HepG2 (cell line): ENCODE data around the gene UQCR10. TPM values are rescaled to one million over a fixed set of nuclear protein-coding genes. Genes with fewer than 3 reads are reported as not detected.

Experiments
- BHLHE40 ChIP-seq: IDR thresholded peaks from 2 replicates; pipeline ENCODE4 v1.6.1; 2011; ENCODE audit warnings: low read length, improper control_type of control experiment
- BRF2 ChIP-seq: sonication (generic); formaldehyde crosslinking; IDR thresholded peaks from 2 replicates; pipeline ENCODE4 v1.8.1; 2022; ENCODE audit warnings: mild to moderate bottlenecking, missing genetic modification reagents
- CBX1 ChIP-seq: IDR thresholded peaks from one replicate; pipeline ENCODE4 v1.6.1; 2016; ENCODE audit warnings: antibody characterized with exemption, low read depth
- DRAP1 ChIP-seq: IDR thresholded peaks from 2 replicates; pipeline ENCODE4 v1.6.1; 2016; ENCODE audit warnings: missing genetic modification reagents, missing compliant biosample characterization
- MTA3 ChIP-seq: sonication (generic); formaldehyde crosslinking; IDR thresholded peaks from 2 replicates; pipeline ENCODE4 v1.4.0; 2020; ENCODE audit warnings: missing genetic modification reagents
- NR2C2 ChIP-seq: sonication (generic); formaldehyde crosslinking; IDR thresholded peaks from 2 replicates; pipeline ENCODE4 v1.4.0; 2020; ENCODE audit warnings: missing genetic modification reagents, mild to moderate bottlenecking, moderate library complexity, borderline replicate concordance
- SMAD1 ChIP-seq: sonication (generic); formaldehyde crosslinking; IDR thresholded peaks from 2 replicates; pipeline ENCODE4 v1.4.0; 2020; ENCODE audit warnings: missing genetic modification reagents, low read depth, mild to moderate bottlenecking, borderline replicate concordance
- SMARCC2 ChIP-seq: fragments of 450-650 bp; IDR thresholded peaks from 2 replicates; pipeline ENCODE4 v1.6.1; 2017; ENCODE audit warnings: antibody characterized with exemption, mild to moderate bottlenecking
- SNAPC5 ChIP-seq: sonication (generic); formaldehyde crosslinking; IDR thresholded peaks from 2 replicates; pipeline ENCODE4 v1.8.1; 2023; ENCODE audit warnings: mild to moderate bottlenecking, missing genetic modification reagents, borderline replicate concordance
- STAT6 ChIP-seq: sonication (generic); formaldehyde crosslinking; IDR thresholded peaks from 2 replicates; pipeline ENCODE4 v1.4.0; 2020; ENCODE audit warnings: missing genetic modification reagents, mild to moderate bottlenecking, borderline replicate concordance
- TAF15 ChIP-seq: fragments of 200-400 bp; formaldehyde crosslinking; IDR thresholded peaks from one replicate; pipeline ENCODE4 v1.6.1; 2018; ENCODE audit warnings: mild to moderate bottlenecking, low read depth, low read length; ENCODE audit not compliant: poor library complexity, severe bottlenecking
- TFDP2 ChIP-seq: sonication (generic); formaldehyde crosslinking; IDR thresholded peaks from 2 replicates; pipeline ENCODE4 v1.4.0; 2020; ENCODE audit warnings: missing genetic modification reagents
- TMF1 ChIP-seq: sonication (generic); formaldehyde crosslinking; IDR thresholded peaks from 2 replicates; pipeline ENCODE4 v1.8.1; 2022; ENCODE audit warnings: low read depth, missing genetic modification reagents
- TSC22D2 ChIP-seq: sonication (generic); formaldehyde crosslinking; IDR thresholded peaks from 2 replicates; pipeline ENCODE4 v1.5.1; 2020; ENCODE audit warnings: missing genetic modification reagents, mild to moderate bottlenecking, borderline replicate concordance
- ZBTB21 ChIP-seq: sonication (generic); formaldehyde crosslinking; IDR thresholded peaks from 2 replicates; pipeline ENCODE4 v1.4.0; 2020; ENCODE audit warnings: missing genetic modification reagents
- ZFP36L1 ChIP-seq: sonication (generic); formaldehyde crosslinking; IDR thresholded peaks from 2 replicates; pipeline ENCODE4 v1.8.0; 2022; ENCODE audit warnings: mild to moderate bottlenecking, missing genetic modification reagents, moderate library complexity
- ZNF362 ChIP-seq: sonication (generic); formaldehyde crosslinking; IDR thresholded peaks from 2 replicates; pipeline ENCODE4 v1.4.0; 2020; ENCODE audit warnings: missing genetic modification reagents, mild to moderate bottlenecking, borderline replicate concordance
- ZNF513 ChIP-seq: sonication (generic); formaldehyde crosslinking; conservative IDR thresholded peaks from 2 replicates; pipeline ENCODE4 v1.5.0; 2020; ENCODE audit warnings: missing genetic modification reagents
- ZNF878 ChIP-seq: sonication (generic); formaldehyde crosslinking; IDR thresholded peaks from 2 replicates; pipeline ENCODE4 v1.8.1; 2023; ENCODE audit warnings: mild to moderate bottlenecking, missing genetic modification reagents, moderate library complexity
- ZSCAN25 ChIP-seq: sonication (generic); formaldehyde crosslinking; IDR thresholded peaks from 2 replicates; pipeline ENCODE4 v1.8.0; 2022; ENCODE audit warnings: mild to moderate bottlenecking, missing genetic modification reagents
- polyA plus RNA-seq, 8 experiments: library from polyadenylated mRNA; depleted of rRNA in 3 of 8; stranded (reverse) in 7 of 8; unstranded in 1 of 8; fragments of >200 nt; fragmentation: Illumina TruSeq in 4 of 8; extraction: Trizol in 4 of 8; gene quantifications; 2 replicates each; pipeline versions ENCODE4 v1.2.1 to v1.2.3, GENCODE V29; 2011 to 2016; ENCODE audit warnings: low read depth in 4 of 8, missing spikeins in 1 of 8, mixed read lengths in 1 of 8; ENCODE audit not compliant: insufficient read depth in 1 of 8
- total RNA-seq, 5 experiments: library from RNA; depleted of rRNA; stranded (reverse); fragments of >200 nt; fragmentation: Illumina TruSeq; extraction: Trizol; gene quantifications; 2 replicates each; pipeline ENCODE4 v1.2.3, GENCODE V29; 2016; ENCODE audit warnings: low read depth in 1 of 5

Gene UQCR10
- total and polyA plus RNA-seq, 2 of the 13 experiments (the other 11 are each of a cell fraction or from before 2014, with no cell fraction given) = 225 to 232 TPM

GRCh38 chr22:29767171-29768051 lies at the start of gene UQCR10 (continued):
- TF ChIP-seq ZFP36L1 (no peak), ZSCAN25 (CRISPR knock-in tag) (no peak; the same call in 1 of the 2 replicates), SMARCC2 (no peak), TMF1 (CRISPR knock-in tag) (peak; percentile 42; the same call in 1 of the 2 replicates), BRF2 (CRISPR knock-in tag) (no peak), ZNF362 (CRISPR knock-in tag) (0 out of 2 replicates have a peak, but pooled peaks have one; percentile 16), CBX1 (no peak), SNAPC5 (CRISPR knock-in tag) (0 out of 2 replicates have a peak, but pooled peaks have one; percentile 58), DRAP1 (no peak; the same call in 1 of the 2 replicates), ZNF513 (CRISPR knock-in tag) (no peak), TAF15 (no peak), TFDP2 (CRISPR knock-in tag) (no peak), ZNF878 (CRISPR knock-in tag) (no peak), TSC22D2 (CRISPR knock-in tag) (peak; percentile 46; the same call in 1 of the 2 replicates), NR2C2 (CRISPR knock-in tag) (peak; percentile 96), BHLHE40 (no peak), MTA3 (CRISPR knock-in tag) (no peak), STAT6 (no peak), ZBTB21 (CRISPR knock-in tag) (no peak), SMAD1 (0 out of 2 replicates have a peak, but pooled peaks have one; percentile 61)
